GM23338 (cell line): Measurements from ENCODE around the gene LRRC4B. TPM values are rescaled to one million over a fixed set of nuclear protein-coding genes. Genes with fewer than 3 reads are reported as not detected.
"Not testable (repeated sequence)": the region's sequence is repeated elsewhere in the genome, so short reads cannot be mapped to it uniquely, and the experiment has no call there.

Experiments
- ATAC-seq: fragments of 200-7000 bp; cut with Tn5 transposase; 3 replicates; pipeline ENCODE4 v1.9.1; 2020
- DNase-seq: peaks from one replicate; pipeline ENCODE4 v3.0.0-alpha.2; 2015; ENCODE audit warnings: low spot score
- H2AFZ ChIP-seq: fragments of 200-600 bp; sonication (generic); 2 replicates; pipeline ENCODE4 v1.8.0; 2016; ENCODE audit warnings: antibody characterized with exemption, mild to moderate bottlenecking, moderate library complexity
- H3F3A ChIP-seq: fragments of 200-600 bp; sonication (generic); replicated peaks from 2 replicates; pipeline ENCODE4 v1.8.0; 2017; ENCODE audit warnings: antibody characterized with exemption, mixed run types, low read depth
- H3K27ac ChIP-seq: fragments of 200-600 bp; sonication (generic); 2 replicates; pipeline ENCODE4 v1.6.1; 2016; ENCODE audit warnings: low read depth
- H3K27me3 ChIP-seq: fragments of 200-600 bp; sonication (generic); 2 replicates; pipeline ENCODE4 v1.8.0; 2016; ENCODE audit warnings: mild to moderate bottlenecking, mixed run types, moderate library complexity; ENCODE audit not compliant: insufficient read depth
- H3K36me3 ChIP-seq: fragments of 200-600 bp; sonication (generic); 2 replicates; pipeline ENCODE4 v1.8.0; 2016; ENCODE audit warnings: mild to moderate bottlenecking; ENCODE audit not compliant: insufficient read depth
- H3K4me1 ChIP-seq: fragments of 200-600 bp; sonication (generic); 2 replicates; pipeline ENCODE4 v1.8.0; 2016; ENCODE audit warnings: mild to moderate bottlenecking, moderate library complexity; ENCODE audit not compliant: insufficient read depth
- H3K4me2 ChIP-seq: fragments of 200-600 bp; sonication (generic); 2 replicates; pipeline ENCODE4 v1.7.1; 2017; ENCODE audit warnings: mixed run types
- H3K4me3 ChIP-seq: fragments of 200-600 bp; sonication (generic); 2 replicates; pipeline ENCODE4 v1.6.1; 2016; ENCODE audit warnings: mixed run types
- H3K79me2 ChIP-seq: fragments of 200-600 bp; sonication (generic); replicated peaks from 2 replicates; pipeline ENCODE4 v1.8.0; 2017; ENCODE audit warnings: mild to moderate bottlenecking; ENCODE audit not compliant: insufficient read depth
- H3K9me2 ChIP-seq: fragments of 200-600 bp; sonication (generic); 2 replicates; pipeline ENCODE4 v1.8.0; 2017; ENCODE audit not compliant: insufficient read depth
- H4K20me1 ChIP-seq: fragments of 200-600 bp; sonication (generic); replicated peaks from 2 replicates; pipeline ENCODE4 v1.8.0; 2017; ENCODE audit warnings: mild to moderate bottlenecking; ENCODE audit not compliant: insufficient read depth
- H3K27ac Mint-ChIP-seq: 2 replicates; pipeline ENCODE4 v1.8.0; 2020; ENCODE audit warnings: inconsistent platforms, mild to moderate bottlenecking, moderate library complexity, mixed read lengths
- H3K27me3 Mint-ChIP-seq: 3 replicates; pipeline ENCODE4 v1.8.0; 2022; ENCODE audit warnings: low read depth, mild to moderate bottlenecking, moderate library complexity, mixed read lengths, inconsistent platforms; ENCODE audit not compliant: insufficient read depth, poor library complexity
- H3K36me3 Mint-ChIP-seq: 3 replicates; pipeline ENCODE4 v1.8.0; 2021; ENCODE audit warnings: low read depth, mild to moderate bottlenecking, inconsistent platforms, moderate library complexity, mixed read lengths
- H3K4me1 Mint-ChIP-seq: 3 replicates; pipeline ENCODE4 v1.8.0; 2020; ENCODE audit warnings: mild to moderate bottlenecking, inconsistent platforms, mixed read lengths
- H3K4me3 Mint-ChIP-seq: 3 replicates; pipeline ENCODE4 v1.8.0; 2021; ENCODE audit warnings: moderate library complexity, mild to moderate bottlenecking, inconsistent platforms, mixed read lengths
- H3K9me3 Mint-ChIP-seq: 3 replicates; pipeline ENCODE4 v1.8.0; 2020; ENCODE audit warnings: moderate library complexity, mild to moderate bottlenecking, inconsistent platforms, mixed read lengths
- EZH2 ChIP-seq: fragments of 200-600 bp; sonication (generic); IDR thresholded peaks from one replicate; pipeline ENCODE4 v1.8.0; 2017; ENCODE audit warnings: antibody characterized with exemption, mild to moderate bottlenecking, low read depth; ENCODE audit not compliant: unreplicated experiment
- EZH2phosphoT487 ChIP-seq: fragments of 200-600 bp; sonication (generic); IDR thresholded peaks from one replicate; pipeline ENCODE4 v1.8.1; 2018; ENCODE audit warnings: antibody characterized with exemption; ENCODE audit not compliant: unreplicated experiment
- NANOG ChIP-seq: IDR thresholded peaks from 2 replicates; pipeline ENCODE4 v1.6.1; 2016; ENCODE audit warnings: antibody characterized with exemption, borderline replicate concordance
- ZNF114 ChIP-seq: fragments of 250-450 bp; sonication (Bioruptor Pico); IDR thresholded peaks from 2 replicates; pipeline ENCODE4 v1.5.0; 2020; ENCODE audit warnings: mild to moderate bottlenecking, moderate library complexity
- ZNF462 ChIP-seq: fragments of 250-450 bp; sonication (Bioruptor Pico); IDR thresholded peaks from 2 replicates; pipeline ENCODE4 v1.5.0; 2020; ENCODE audit warnings: mild to moderate bottlenecking, moderate library complexity
- polyA plus RNA-seq: library from polyadenylated mRNA; unstranded; fragments of >200 nt; fragmentation: Nextera tagmentation; extraction: Ambion mirVana; gene quantifications from 2 replicates; pipeline ENCODE4 v1.2.1, GENCODE V29; 2016
- total RNA-seq: library from RNA; depleted of rRNA; stranded (reverse); fragments of >200 nt; shearing (Covaris generic); gene quantifications from 2 replicates; pipeline ENCODE4 v1.2.3, GENCODE V29; 2014

The LRRC4B gene
- total and polyA plus RNA-seq, 2 experiments from 2014 or later = 2.0 to 13.2 TPM

GRCh38 chr19:50531171-50531612 lies 37.0 kb downstream of the LRRC4B start (continued):
- TF ChIP-seq ZNF462 (CRISPR knock-in tag) = no peak
- no peak for TF ChIP-seq NANOG
- no peak for TF ChIP-seq ZNF114 (CRISPR knock-in tag)
- TF ChIP-seq EZH2 = no peak
- no peak for TF ChIP-seq EZH2phosphoT487

GRCh38 chr19:50528052-50528451 lies 40.2 kb downstream of the LRRC4B start:
- Mint-ChIP-seq H3K36me3 (peaks cover 24% of the 10 kb centered on the region), H3K9me3 (peaks cover 99% of the 10 kb centered on the region)
- not testable (repeated sequence) for H2AFZ ChIP-seq, H3K27ac ChIP-seq, H3K27me3 Mint-ChIP-seq, H3F3A ChIP-seq, ATAC-seq, H3K4me1 Mint-ChIP-seq, H4K20me1 ChIP-seq, H3K4me3 ChIP-seq, H3K4me2 ChIP-seq, H3K4me1 ChIP-seq, H3K79me2 ChIP-seq, H3K9me2 ChIP-seq, H3K27me3 ChIP-seq, DNase-seq, H3K4me3 Mint-ChIP-seq, H3K36me3 ChIP-seq, H3K27ac Mint-ChIP-seq

GRCh38 chr19:50522881-50523280 lies 45.4 kb downstream of the LRRC4B start:
- Mint-ChIP-seq H3K27ac (no peak overlapping the region), H3K9me3 (peaks cover 95% of the 10 kb centered on the region), H3K4me1 (no peaks in the 10 kb centered on the region), H3K4me3 (no peak overlapping the region), H3K27me3 (peaks cover 6% of the 10 kb centered on the region), H3K36me3 (peaks cover 31% of the 10 kb centered on the region)
- Histone ChIP-seq H3K4me1 (no peaks in the 10 kb centered on the region), H3K79me2 (no peaks in the 10 kb centered on the region), H3K9me2 (no peaks in the 10 kb centered on the region), H3K4me3 (no peak overlapping the region), H3K36me3 (no peaks in the 10 kb centered on the region), H4K20me1 (no peaks in the 10 kb centered on the region), H3K4me2 (no peak overlapping the region), H3F3A (no peaks in the 10 kb centered on the region), H3K27ac (no peak overlapping the region), H2AFZ (no peak overlapping the region), H3K27me3 (no peaks in the 10 kb centered on the region)
- no peak for DNase-seq
- ATAC-seq = no peak
- no peak for TF ChIP-seq ZNF114 (CRISPR knock-in tag)
- no peak for TF ChIP-seq NANOG
- TF ChIP-seq EZH2phosphoT487 = no peak
- TF ChIP-seq ZNF462 (CRISPR knock-in tag) = no peak
